Duodenal mucosa (tissue), 2 donors: ENCODE data around the gene IFNAR1.

Experiments
- H3K27ac ChIP-seq: one replicate; pipeline ENCODE4 v1.7.0; 2013; ENCODE audit warnings: low read depth, low read length
- H3K27me3 ChIP-seq, 2 donors: one replicate each; pipeline ENCODE4 v1.7.0; 2013; ENCODE audit warnings: low read length in 2 of 2, control low read depth in 1 of 2; ENCODE audit not compliant: insufficient read depth in 2 of 2, control insufficient read depth in 1 of 2
- H3K36me3 ChIP-seq, 2 donors: one replicate each; pipeline ENCODE4 v1.7.0; 2013; ENCODE audit warnings: low read length in 2 of 2, control low read depth in 1 of 2; ENCODE audit not compliant: insufficient read depth in 2 of 2, control insufficient read depth in 1 of 2
- H3K4me1 ChIP-seq, 2 donors: one replicate each; pipeline ENCODE4 v1.7.0; 2013; ENCODE audit warnings: low read length in 2 of 2, control low read depth in 1 of 2; ENCODE audit not compliant: insufficient read depth in 2 of 2, control insufficient read depth in 1 of 2
- H3K4me3 ChIP-seq, 2 donors: one replicate each; pipeline ENCODE4 v1.7.0; 2013; ENCODE audit warnings: low read length in 2 of 2, low read depth in 1 of 2
- H3K9ac ChIP-seq, 2 donors: one replicate each; pipeline ENCODE4 v1.7.0; 2013; ENCODE audit warnings: low read length in 2 of 2, low read depth in 1 of 2
- H3K9me3 ChIP-seq, 2 donors: one replicate each; pipeline ENCODE4 v1.7.0; 2013; ENCODE audit warnings: low read length in 2 of 2, control low read depth in 1 of 2; ENCODE audit not compliant: control insufficient read depth in 1 of 2

Gene IFNAR1

DNA sequence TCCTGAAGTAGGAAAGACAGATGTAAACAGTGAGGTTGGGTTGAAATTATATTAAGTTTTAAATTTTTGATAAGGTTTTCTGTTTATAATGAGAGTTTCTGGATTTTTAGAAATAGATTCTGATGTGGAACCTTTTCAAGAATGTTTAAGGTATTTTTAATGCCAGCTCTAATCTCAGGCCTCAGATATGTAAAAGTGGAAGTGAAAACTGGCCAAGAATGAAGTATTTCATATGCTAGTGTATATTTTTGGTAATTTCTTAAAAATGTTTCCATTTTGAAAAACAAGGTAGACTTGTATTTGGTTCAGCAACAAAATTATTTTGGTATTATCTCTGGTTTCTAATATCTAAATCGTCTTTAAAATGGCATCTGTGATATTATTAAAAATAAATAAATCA is 14.4 kb downstream of the IFNAR1 start:
- Histone ChIP-seq H3K4me3 (no peak overlapping the region), H3K9ac (no peak overlapping the region), H3K4me1 (peaks cover 0 to 5% of the 10 kb centered on the region in 2 donors), H3K27ac (no peak overlapping the region), H3K27me3 (no peaks in the 10 kb centered on the region), H3K36me3 (peaks cover 8 to 30% of the 10 kb centered on the region in 2 donors), H3K9me3 (peaks cover 0 to 2% of the 10 kb centered on the region in 2 donors)

DNA sequence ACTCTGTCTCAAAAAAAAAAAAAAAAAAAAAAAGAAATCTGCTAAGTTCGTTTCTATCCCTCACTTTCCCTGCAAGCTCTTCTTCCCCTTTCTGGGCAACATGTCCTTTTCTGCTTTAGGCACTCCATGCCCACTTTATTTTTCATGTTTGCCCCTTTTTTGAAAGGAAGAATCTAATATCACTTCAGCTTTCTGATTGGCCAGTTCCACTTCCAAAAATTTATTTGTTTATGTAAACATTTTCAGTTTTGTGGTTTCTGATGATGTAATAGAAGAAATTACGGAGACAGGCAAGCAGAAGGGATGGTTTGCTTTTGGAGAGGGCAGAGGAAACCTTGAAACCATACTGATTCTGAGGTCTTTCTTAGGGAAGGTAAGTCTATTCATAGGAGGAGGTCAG is 15.1 kb downstream of the IFNAR1 start:
- Histone ChIP-seq H3K27ac (no peak overlapping the region), H3K4me3 (no peak overlapping the region), H3K27me3 (no peaks in the 10 kb centered on the region), H3K9ac (no peak overlapping the region), H3K36me3 (peaks cover 6 to 32% of the 10 kb centered on the region in 2 donors), H3K4me1 (peaks cover 0 to 5% of the 10 kb centered on the region in 2 donors), H3K9me3 (no peaks in the 10 kb centered on the region)

- Histone ChIP-seq H3K27me3 (no peaks in the 10 kb centered on the region), H3K4me1 (no peaks in the 10 kb centered on the region), H3K9me3 (no peaks in the 10 kb centered on the region), H3K36me3 (peaks cover 9 to 68% of the 10 kb centered on the region in 2 donors), H3K27ac (no peak overlapping the region), H3K9ac (no peak overlapping the region), H3K4me3 (no peak overlapping the region)
These were observed 21.0 kb downstream of the IFNAR1 start for GRCh38 chr21:33345751-33346238.

GRCh38 chr21:33348706-33349105 is 23.9 kb downstream of the IFNAR1 start:
- Histone ChIP-seq H3K27me3 (no peaks in the 10 kb centered on the region), H3K4me3 (no peak overlapping the region), H3K27ac (no peak overlapping the region), H3K36me3 (peaks cover 5 to 64% of the 10 kb centered on the region in 2 donors), H3K9ac (no peak overlapping the region), H3K4me1 (no peaks in the 10 kb centered on the region), H3K9me3 (no peaks in the 10 kb centered on the region)

GRCh38 chr21:33350676-33351075 is 25.9 kb downstream of the IFNAR1 start:
- Histone ChIP-seq H3K36me3 (peaks cover 0 to 57% of the 10 kb centered on the region in 2 donors), H3K9ac (no peak overlapping the region), H3K27me3 (no peaks in the 10 kb centered on the region), H3K4me3 (no peak overlapping the region), H3K4me1 (no peaks in the 10 kb centered on the region), H3K9me3 (no peaks in the 10 kb centered on the region), H3K27ac (no peak overlapping the region)

DNA sequence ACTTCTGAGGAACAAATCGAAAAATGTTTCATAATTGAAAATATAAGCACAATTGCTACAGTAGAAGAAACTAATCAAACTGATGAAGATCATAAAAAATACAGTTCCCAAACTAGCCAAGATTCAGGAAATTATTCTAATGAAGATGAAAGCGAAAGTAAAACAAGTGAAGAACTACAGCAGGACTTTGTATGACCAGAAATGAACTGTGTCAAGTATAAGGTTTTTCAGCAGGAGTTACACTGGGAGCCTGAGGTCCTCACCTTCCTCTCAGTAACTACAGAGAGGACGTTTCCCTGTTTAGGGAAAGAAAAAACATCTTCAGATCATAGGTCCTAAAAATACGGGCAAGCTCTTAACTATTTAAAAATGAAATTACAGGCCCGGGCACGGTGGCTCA is 30.6 kb downstream of the IFNAR1 start:
- no peaks in the 10 kb centered on the region for H3K4me1 ChIP-seq
- H3K27ac ChIP-seq = no peak overlapping the region
- H3K36me3 ChIP-seq = peaks cover 13 to 47% of the 10 kb centered on the region in 2 donors
- H3K4me3 ChIP-seq = no peak overlapping the region
- H3K9ac ChIP-seq = no peak overlapping the region
- H3K9me3 ChIP-seq = no peaks in the 10 kb centered on the region
- H3K27me3 ChIP-seq = no peaks in the 10 kb centered on the region

- Histone ChIP-seq H3K9me3 (no peaks in the 10 kb centered on the region), H3K9ac (no peak overlapping the region), H3K27me3 (no peaks in the 10 kb centered on the region), H3K4me1 (peaks cover 5% of the 10 kb centered on the region in 2 donors), H3K27ac (no peak overlapping the region), H3K4me3 (no peak overlapping the region), H3K36me3 (peaks cover 13 to 42% of the 10 kb centered on the region in 2 donors)
These were observed 31.2 kb downstream of the IFNAR1 start for GRCh38 chr21:33355996-33356395.

DNA sequence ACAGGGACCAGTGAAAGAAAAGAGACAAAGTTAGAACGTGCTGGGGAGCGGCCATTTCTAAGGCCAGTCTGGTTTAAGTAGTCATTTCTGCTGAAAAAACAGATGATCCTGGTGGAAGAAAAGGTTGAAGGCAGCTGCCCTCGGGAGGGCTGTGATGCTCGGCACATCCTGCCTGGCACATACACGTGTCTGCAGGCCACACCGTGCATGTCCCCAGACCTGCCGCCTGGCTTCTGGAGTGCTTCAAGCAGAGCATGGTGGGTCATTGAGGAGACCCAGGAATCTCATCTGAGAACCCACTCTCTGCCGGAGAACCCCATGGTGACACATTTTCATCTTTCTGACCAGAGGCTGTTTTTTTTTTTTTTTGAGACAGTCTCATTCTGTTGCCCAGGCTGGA is 32.4 kb downstream of the IFNAR1 start:
- no peak overlapping the region for H3K27ac ChIP-seq

GRCh38 chr21:33359446-33359845 is 34.7 kb downstream of the IFNAR1 start:
- Histone ChIP-seq H3K4me1 (peaks cover 17 to 22% of the 10 kb centered on the region in 2 donors), H3K9ac (no peak overlapping the region), H3K9me3 (no peaks in the 10 kb centered on the region), H3K36me3 (peaks cover 13 to 23% of the 10 kb centered on the region in 2 donors), H3K27me3 (no peaks in the 10 kb centered on the region), H3K27ac (no peak overlapping the region), H3K4me3 (no peak overlapping the region)

More for the DNA sequence above, 32.4 kb downstream of the IFNAR1 start:
- H3K27me3 ChIP-seq = no peaks in the 10 kb centered on the region
- H3K9me3 ChIP-seq = no peaks in the 10 kb centered on the region
- peaks cover 14 to 15% of the 10 kb centered on the region in 2 donors for H3K4me1 ChIP-seq
- H3K36me3 ChIP-seq = peaks cover 13 to 32% of the 10 kb centered on the region in 2 donors
- H3K4me3 ChIP-seq = no peak overlapping the region
- H3K9ac ChIP-seq = no peak overlapping the region

GRCh38 chr21:33360281-33360680 is 35.5 kb downstream of the IFNAR1 start:
- peaks cover 13 to 21% of the 10 kb centered on the region in 2 donors for H3K36me3 ChIP-seq
- H3K4me3 ChIP-seq = no peak overlapping the region
- no peak overlapping the region for H3K27ac ChIP-seq
- no peaks in the 10 kb centered on the region for H3K9me3 ChIP-seq
- no peaks in the 10 kb centered on the region for H3K27me3 ChIP-seq
- H3K9ac ChIP-seq = no peak overlapping the region
- peaks cover 17 to 22% of the 10 kb centered on the region in 2 donors for H3K4me1 ChIP-seq
